Endodermal cell (in vitro differentiated cells): ENCODE measurements around the gene BRK1. TPM values are rescaled to one million over a fixed set of nuclear protein-coding genes. Genes with fewer than 3 reads are reported as not detected.
"Not testable (repeated sequence)": the region's sequence is repeated elsewhere in the genome, so short reads cannot be mapped to it uniquely, and the experiment has no call there.

Source experiments
- DNase-seq: peaks from one replicate; pipeline ENCODE4 v3.0.0-alpha.2; 2017
- H3K27ac ChIP-seq: 2 replicates; pipeline ENCODE4 v1.5.1; 2013; ENCODE audit warnings: mild to moderate bottlenecking, low read depth, low read length, moderate library complexity
- H3K27me3 ChIP-seq: 2 replicates; pipeline ENCODE4 v1.6.1; 2013; ENCODE audit warnings: mild to moderate bottlenecking, low read length, moderate library complexity; ENCODE audit not compliant: insufficient read depth, control insufficient read depth, poor library complexity, severe bottlenecking
- H3K36me3 ChIP-seq: 2 replicates; pipeline ENCODE4 v1.7.0; 2013; ENCODE audit warnings: mild to moderate bottlenecking, low read length, moderate library complexity; ENCODE audit not compliant: control insufficient read depth, insufficient read depth
- H3K4me1 ChIP-seq: one replicate; pipeline ENCODE4 v1.7.0; 2013; ENCODE audit warnings: low read length; ENCODE audit not compliant: control insufficient read depth, insufficient read depth
- H3K4me3 ChIP-seq: 2 replicates; pipeline ENCODE4 v1.5.1; 2013; ENCODE audit warnings: mild to moderate bottlenecking, low read length, moderate library complexity
- H3K9ac ChIP-seq: 2 replicates; pipeline ENCODE4 v1.6.1; 2013; ENCODE audit warnings: mild to moderate bottlenecking, low read length, moderate library complexity; ENCODE audit not compliant: poor library complexity, severe bottlenecking; ENCODE audit errors: extremely low read depth
- H3K9me3 ChIP-seq: 2 replicates; pipeline ENCODE4 v1.6.1; 2013; ENCODE audit warnings: mild to moderate bottlenecking, low read length, moderate library complexity; ENCODE audit not compliant: control insufficient read depth
- H3K27ac Mint-ChIP-seq: 2 replicates; pipeline ENCODE4 v1.8.0; 2020; ENCODE audit warnings: mixed read lengths
- H3K27me3 Mint-ChIP-seq: 2 replicates; pipeline ENCODE4 v1.8.0; 2021; ENCODE audit warnings: mild to moderate bottlenecking, mixed read lengths; ENCODE audit not compliant: insufficient read depth
- H3K36me3 Mint-ChIP-seq: 2 replicates; pipeline ENCODE4 v1.8.0; 2020; ENCODE audit warnings: low read depth, mixed read lengths
- H3K4me1 Mint-ChIP-seq: 2 replicates; pipeline ENCODE4 v1.8.0; 2020; ENCODE audit warnings: mixed read lengths
- H3K4me3 Mint-ChIP-seq: 2 replicates; pipeline ENCODE4 v1.8.0; 2020; ENCODE audit warnings: mild to moderate bottlenecking, moderate library complexity, mixed read lengths
- H3K9me3 Mint-ChIP-seq: 2 replicates; pipeline ENCODE4 v1.8.0; 2020; ENCODE audit warnings: mild to moderate bottlenecking, mixed read lengths
- WGBS, 2 experiments: methylation state at CpG; one replicate each; pipeline versions ENCODE4 v1.1.5 to v1.1.7; 2013; ENCODE audit warnings: missing lambda C conversion rate in 2 of 2, mixed read lengths in 1 of 2; ENCODE audit not compliant: insufficient coverage in 1 of 2, insufficient read length in 1 of 2; 5-methylcytosine and 5-hydroxymethylcytosine counted together
- total RNA-seq, 2 donors: library from RNA; stranded (reverse); fragmentation: NEBNext Ultra II Directional in 1 of 2; extraction: Animal tissue kit (Norgen Biotek cat#: 25700) in 1 of 2; gene quantifications; 2 replicates in 1 of 2; 3 replicates in 1 of 2; pipeline ENCODE4 v1.2.1, GENCODE V29; 2021
- TF ChIP-seq, protein P1 (sequence below): fragments of 200-600 bp; sonication (generic); conservative IDR thresholded peaks from 2 replicates; pipeline ENCODE4 v1.5.0; 2021; ENCODE audit warnings: antibody characterized with exemption, mild to moderate bottlenecking

BRK1 gene
- total RNA-seq, 2 donors from 2014 or later, result 110 to 116 TPM

DNA sequence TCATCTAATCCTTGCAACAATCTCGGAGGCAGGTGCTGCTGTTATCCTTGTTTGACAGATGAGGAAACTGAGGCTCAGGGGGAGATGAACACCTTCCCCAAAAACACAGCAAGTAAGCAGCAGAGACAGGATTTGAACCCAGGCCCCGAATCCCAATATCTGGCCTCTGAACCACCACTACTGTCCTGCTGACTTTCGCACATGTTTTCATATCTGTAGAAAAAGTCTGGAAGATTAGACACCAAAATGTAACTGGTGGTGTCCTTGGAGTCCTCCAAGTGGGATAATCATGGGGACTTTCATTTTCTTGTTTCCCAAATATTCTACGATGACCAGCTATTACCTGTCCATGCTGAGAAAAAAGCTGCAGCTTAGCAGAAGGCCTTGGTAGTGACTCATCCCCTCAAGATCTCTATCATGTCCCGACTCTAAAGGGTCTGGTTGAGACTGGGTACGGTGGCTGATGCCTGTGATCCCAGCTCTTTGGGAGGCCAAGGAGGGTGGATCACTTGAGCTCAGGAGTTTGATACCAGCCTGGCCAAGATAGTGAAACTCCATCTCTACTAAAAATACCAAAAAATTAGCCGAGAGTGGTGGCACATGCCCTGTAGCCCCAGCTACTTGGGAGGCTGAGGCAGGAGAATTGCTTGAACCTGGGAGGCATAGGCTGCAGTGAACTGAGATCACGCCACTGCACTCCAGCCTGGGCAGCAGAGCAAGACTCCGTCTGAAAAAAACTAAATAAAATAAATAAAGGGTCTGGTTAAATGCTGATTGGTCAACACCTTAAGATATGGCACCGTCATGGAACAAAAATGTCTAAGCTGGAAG, 57.8 kb downstream of the BRK1 start:
- Histone ChIP-seq H3K27me3 (no peaks in the 10 kb centered on the region), H3K9ac (no peak overlapping the region), H3K27ac (no peak overlapping the region), H3K4me3 (no peak overlapping the region), H3K36me3 (no peaks in the 10 kb centered on the region), H3K4me1 (no peaks in the 10 kb centered on the region), H3K9me3 (peaks cover 14% of the 10 kb centered on the region)
- no peak overlapping the region for H3K27ac Mint-ChIP-seq
- TF ChIP-seq, protein P1, sequence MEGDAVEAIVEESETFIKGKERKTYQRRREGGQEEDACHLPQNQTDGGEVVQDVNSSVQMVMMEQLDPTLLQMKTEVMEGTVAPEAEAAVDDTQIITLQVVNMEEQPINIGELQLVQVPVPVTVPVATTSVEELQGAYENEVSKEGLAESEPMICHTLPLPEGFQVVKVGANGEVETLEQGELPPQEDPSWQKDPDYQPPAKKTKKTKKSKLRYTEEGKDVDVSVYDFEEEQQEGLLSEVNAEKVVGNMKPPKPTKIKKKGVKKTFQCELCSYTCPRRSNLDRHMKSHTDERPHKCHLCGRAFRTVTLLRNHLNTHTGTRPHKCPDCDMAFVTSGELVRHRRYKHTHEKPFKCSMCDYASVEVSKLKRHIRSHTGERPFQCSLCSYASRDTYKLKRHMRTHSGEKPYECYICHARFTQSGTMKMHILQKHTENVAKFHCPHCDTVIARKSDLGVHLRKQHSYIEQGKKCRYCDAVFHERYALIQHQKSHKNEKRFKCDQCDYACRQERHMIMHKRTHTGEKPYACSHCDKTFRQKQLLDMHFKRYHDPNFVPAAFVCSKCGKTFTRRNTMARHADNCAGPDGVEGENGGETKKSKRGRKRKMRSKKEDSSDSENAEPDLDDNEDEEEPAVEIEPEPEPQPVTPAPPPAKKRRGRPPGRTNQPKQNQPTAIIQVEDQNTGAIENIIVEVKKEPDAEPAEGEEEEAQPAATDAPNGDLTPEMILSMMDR, result no peak
- H3K4me3 Mint-ChIP-seq, result no peak overlapping the region
- H3K36me3 Mint-ChIP-seq, result no peaks in the 10 kb centered on the region
- H3K27me3 Mint-ChIP-seq, result peaks cover 2% of the 10 kb centered on the region
- H3K9me3 Mint-ChIP-seq, result peaks cover 24% of the 10 kb centered on the region
- no peak for DNase-seq
- H3K4me1 Mint-ChIP-seq, result no peaks in the 10 kb centered on the region
- WGBS, 2 experiments, result 83 to 90% methylated on average over 8 to 10 of the region's 10 CpGs

GRCh38 chr3:10173926-10174435, 58.5 kb downstream of the BRK1 start:
- no peaks in the 10 kb centered on the region for H3K4me1 Mint-ChIP-seq
- no peaks in the 10 kb centered on the region for H3K36me3 Mint-ChIP-seq
- peaks cover 8% of the 10 kb centered on the region for H3K9me3 ChIP-seq
- no peaks in the 10 kb centered on the region for H3K4me1 ChIP-seq
- no peak overlapping the region for H3K27ac Mint-ChIP-seq
- WGBS, 2 experiments, result 84 to 85% methylated on average over 4 to 6 of the region's 6 CpGs
- H3K9me3 Mint-ChIP-seq, result peaks cover 17% of the 10 kb centered on the region
- no peak overlapping the region for H3K4me3 Mint-ChIP-seq
- no peaks in the 10 kb centered on the region for H3K36me3 ChIP-seq
- DNase-seq, result no peak
- TF ChIP-seq, protein P1, result no peak
- no peak overlapping the region for H3K4me3 ChIP-seq
- H3K27me3 Mint-ChIP-seq, result no peaks in the 10 kb centered on the region
- no peaks in the 10 kb centered on the region for H3K27me3 ChIP-seq
- no peak overlapping the region for H3K9ac ChIP-seq
- H3K27ac ChIP-seq, result no peak overlapping the region

DNA sequence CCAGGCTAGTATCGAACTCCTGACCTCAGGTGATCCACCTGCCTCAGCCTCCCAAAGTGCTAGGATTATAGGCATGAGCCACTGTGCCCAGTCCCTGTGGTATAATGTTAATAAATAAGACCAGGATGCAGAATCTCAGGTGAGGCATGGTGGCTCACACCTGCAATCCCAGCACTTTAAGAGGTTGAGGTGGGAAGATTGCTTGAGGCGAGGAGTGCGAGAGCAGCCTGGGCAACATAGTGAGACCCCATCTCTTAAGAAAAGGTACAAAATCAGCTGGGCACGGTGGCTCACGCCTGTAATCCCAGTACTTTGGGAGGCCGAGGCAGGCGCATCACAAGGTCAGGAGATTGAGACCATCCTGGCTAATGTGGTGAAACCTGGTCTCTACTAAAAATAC, 59.9 kb downstream of the BRK1 start:
- not testable (repeated sequence) for H3K9me3 Mint-ChIP-seq, H3K4me3 ChIP-seq, H3K9me3 ChIP-seq, H3K27ac ChIP-seq, H3K27ac Mint-ChIP-seq, H3K36me3 ChIP-seq, H3K4me1 ChIP-seq, H3K27me3 Mint-ChIP-seq, H3K9ac ChIP-seq, DNase-seq, H3K4me3 Mint-ChIP-seq, H3K4me1 Mint-ChIP-seq, H3K27me3 ChIP-seq, H3K36me3 Mint-ChIP-seq
- WGBS, 2 experiments, result 92 to 100% methylated on average over 3 to 7 of the region's 7 CpGs

DNA sequence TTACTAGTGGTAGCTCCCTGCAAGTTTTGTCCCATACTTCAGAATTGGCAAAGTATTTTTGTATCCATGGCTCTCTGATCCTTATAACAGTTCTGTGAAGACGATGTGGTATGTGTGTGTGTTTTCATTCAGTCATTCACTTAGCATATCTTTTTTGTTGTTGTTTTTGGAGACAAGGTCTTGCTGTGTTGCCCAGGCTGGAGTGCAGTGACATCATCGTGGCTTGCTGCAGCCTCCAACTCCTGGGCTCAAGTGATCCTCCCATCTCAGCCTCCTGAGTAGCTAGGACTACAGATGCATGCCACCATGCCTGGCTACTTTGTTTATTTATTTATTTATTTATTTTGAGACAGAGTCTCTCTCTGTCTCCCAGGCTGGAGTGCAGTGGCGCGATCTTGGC, 60.7 kb downstream of the BRK1 start:
- H3K36me3 Mint-ChIP-seq, H3K9me3 Mint-ChIP-seq: not testable (repeated sequence)
- WGBS, 2 experiments, result 88 to 95% methylated on average over 4 of the region's 4 CpGs

More for the DNA sequence above, 60.7 kb downstream of the BRK1 start:
- H3K4me1 ChIP-seq, H3K9me3 ChIP-seq, H3K4me3 Mint-ChIP-seq, H3K27ac ChIP-seq, H3K4me3 ChIP-seq, DNase-seq, H3K4me1 Mint-ChIP-seq, H3K27me3 ChIP-seq, H3K9ac ChIP-seq, H3K27me3 Mint-ChIP-seq, H3K27ac Mint-ChIP-seq, H3K36me3 ChIP-seq: not testable (repeated sequence)

Other genes starting within 250 kb of the BRK1 start
- not detected for gene CIDEC, start 235.4 kb upstream of the BRK1 start, total RNA-seq
- gene JAGN1, start 225.1 kb upstream of the BRK1 start, total RNA-seq, result 10 to 100 TPM; 21.9 to 29.1 TPM
- gene IL17RE, start 212.8 kb upstream of the BRK1 start, total RNA-seq, result 1 to 10 TPM; 1.2 to 1.6 TPM
- gene IL17RC, start 198.6 kb upstream of the BRK1 start, total RNA-seq, result 10 to 100 TPM; 15.7 to 19.0 TPM
- 10 to 100 TPM; 35.7 to 43.2 TPM for gene CRELD1, start 181.8 kb upstream of the BRK1 start, total RNA-seq
- 10 to 100 TPM in 1 of 2 donors, 1 to 10 TPM in 1; 7.4 to 11.3 TPM for gene PRRT3, start 163.3 kb upstream of the BRK1 start, total RNA-seq
- 10 to 100 TPM; 35.6 to 45.3 TPM for gene EMC3, start 128.8 kb upstream of the BRK1 start, total RNA-seq
- 10 to 100 TPM; 56.0 to 79.9 TPM for gene FANCD2, start 89.2 kb upstream of the BRK1 start, total RNA-seq
- gene FANCD2OS, start 7.4 kb upstream of the BRK1 start, total RNA-seq, result not detected
- gene VHL, start 26.1 kb downstream of the BRK1 start, total RNA-seq, result 10 to 100 TPM; 60.4 to 71.5 TPM
- gene IRAK2, start 49.2 kb downstream of the BRK1 start, total RNA-seq, result under 1 TPM; 0.26 to 0.40 TPM
- gene TATDN2, start 132.8 kb downstream of the BRK1 start, total RNA-seq, result 10 to 100 TPM; 34.0 to 34.1 TPM
- gene GHRL, start 177.3 kb downstream of the BRK1 start, total RNA-seq, result not detected
- 100 to 1,000 TPM; 140 to 142 TPM for gene SEC13, start 205.4 kb downstream of the BRK1 start, total RNA-seq